Measurements from ENCODE around the gene CCDC8. TPM values are rescaled to one million over a fixed set of nuclear protein-coding genes. Genes with fewer than 3 reads are reported as not detected.

CCDC8 gene
- total RNA-seq, 2 experiments from 2014 or later: not detected

DNA sequence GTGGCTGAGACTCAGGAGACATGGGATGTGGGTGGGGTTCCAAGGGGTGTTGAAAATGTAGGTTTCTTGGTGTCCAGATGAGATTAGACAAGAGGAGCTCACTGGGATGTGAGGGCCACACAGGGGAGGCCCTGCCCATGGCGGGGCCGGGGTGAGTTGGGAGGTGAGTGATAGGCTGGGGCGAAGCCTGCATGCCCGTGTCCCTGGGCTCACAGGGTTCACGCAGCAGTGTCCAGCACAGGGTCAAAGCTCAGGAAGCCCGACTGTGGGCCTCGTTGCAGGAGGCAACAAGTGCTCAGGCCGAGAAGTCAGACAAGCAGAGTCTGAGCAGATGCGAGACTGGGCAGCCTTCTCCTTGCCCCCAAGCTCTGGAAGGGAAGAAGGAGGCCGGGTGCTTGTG lies 27.2 kb downstream of the CCDC8 start:
- no peak for TF ChIP-seq CTCF (IDR thresholded peaks at IDR 0.05)
- CTCF ChIA-PET: interaction anchor here (3.7 kb wide), 1 partner anchor 9 kb away, joined by 23 read pairs; no protein-coding TSS in a partner anchor
- POLR2A ChIA-PET: interaction anchor here (0.6 to 1.0 kb wide), 3 partner anchors 20 to 84 kb away, joined by 3 to 4 read pairs (median 3); no protein-coding TSS in a partner anchor
- Mint-ChIP-seq H3K9me3 (no peaks in the 10 kb centered on the region), H3K4me3 (no peak overlapping the region), H3K27me3 (no peaks in the 10 kb centered on the region), H3K4me1 (ENCODE audit: low read depth) (no peaks in the 10 kb centered on the region), H3K36me3 (ENCODE audit: low read depth) (peaks cover 63% of the 10 kb centered on the region), H3K27ac (no peak overlapping the region)
- no peak for DNase-seq
- intact Hi-C loops (cut with micrococcal nuclease): no loop called here
- ATAC-seq: no peak

DNA sequence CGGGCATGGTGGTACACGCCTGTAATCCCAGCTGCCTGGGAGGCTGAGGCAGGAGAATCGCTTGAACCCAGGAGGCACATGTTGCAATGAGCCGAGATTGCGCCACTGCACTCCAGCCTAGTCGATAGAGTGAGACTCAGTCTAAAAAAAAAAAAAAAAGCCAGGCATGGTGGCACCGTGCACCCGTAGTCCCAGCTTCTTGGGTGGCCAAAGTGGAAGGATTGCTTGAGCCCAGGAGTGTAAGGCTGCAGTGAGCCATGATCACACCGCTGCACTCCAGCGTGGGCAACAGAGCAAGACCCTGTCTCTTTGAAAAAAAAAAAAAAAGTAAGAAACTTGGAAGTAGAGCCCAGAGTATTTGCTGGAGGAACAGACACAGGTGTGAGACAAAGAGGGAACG lies 27.7 kb downstream of the CCDC8 start:
- ChIA-PET POLR2A (no interaction called here), CTCF (interaction anchor here (3.7 kb wide), 1 partner anchor 10 kb away, joined by 23 read pairs; no protein-coding TSS in a partner anchor)

GRCh38 chr19:46384396-46384795 lies 29.0 kb downstream of the CCDC8 start:
- intact Hi-C loops (cut with micrococcal nuclease): no loop called here
- POLR2A ChIA-PET: interaction anchor here (0.8 kb wide), 1 partner anchor 37 kb away, joined by 3 read pairs; the partner anchor contains the start of gene PPP5C
- no peak for TF ChIP-seq CTCF (IDR thresholded peaks at IDR 0.05)
- DNase-seq (no peak), ATAC-seq (no peak)
- Mint-ChIP-seq H3K36me3 (ENCODE audit: low read depth) (peaks cover 66% of the 10 kb centered on the region), H3K4me3 (no peak overlapping the region), H3K27ac (no peak overlapping the region), H3K27me3 (no peaks in the 10 kb centered on the region), H3K9me3 (no peaks in the 10 kb centered on the region), H3K4me1 (ENCODE audit: low read depth) (peaks cover 3% of the 10 kb centered on the region)
- CTCF ChIA-PET: interaction anchor here (0.8 to 3.7 kb wide), 3 partner anchors 11 to 18 kb away, joined by 3 to 23 read pairs (median 4); no protein-coding TSS in a partner anchor

More for the DNA sequence above, 27.7 kb downstream of the CCDC8 start:
- TF ChIP-seq CTCF (IDR thresholded peaks at IDR 0.05): no peak
- no peak overlapping the region for H3K27ac Mint-ChIP-seq
- no peak overlapping the region for H3K4me3 Mint-ChIP-seq
- H3K9me3 Mint-ChIP-seq: no peaks in the 10 kb centered on the region
- DNase-seq (no peak), ATAC-seq (no peak)
- no peaks in the 10 kb centered on the region for H3K27me3 Mint-ChIP-seq
- intact Hi-C loops (cut with micrococcal nuclease): no loop called here
- H3K4me1 Mint-ChIP-seq (ENCODE audit: low read depth): no peaks in the 10 kb centered on the region
- peaks cover 66% of the 10 kb centered on the region for H3K36me3 Mint-ChIP-seq (ENCODE audit: low read depth)

GRCh38 chr19:46383846-46384245 lies 29.5 kb downstream of the CCDC8 start:
- no peak for DNase-seq
- no peak for TF ChIP-seq CTCF (IDR thresholded peaks at IDR 0.05)

DNA sequence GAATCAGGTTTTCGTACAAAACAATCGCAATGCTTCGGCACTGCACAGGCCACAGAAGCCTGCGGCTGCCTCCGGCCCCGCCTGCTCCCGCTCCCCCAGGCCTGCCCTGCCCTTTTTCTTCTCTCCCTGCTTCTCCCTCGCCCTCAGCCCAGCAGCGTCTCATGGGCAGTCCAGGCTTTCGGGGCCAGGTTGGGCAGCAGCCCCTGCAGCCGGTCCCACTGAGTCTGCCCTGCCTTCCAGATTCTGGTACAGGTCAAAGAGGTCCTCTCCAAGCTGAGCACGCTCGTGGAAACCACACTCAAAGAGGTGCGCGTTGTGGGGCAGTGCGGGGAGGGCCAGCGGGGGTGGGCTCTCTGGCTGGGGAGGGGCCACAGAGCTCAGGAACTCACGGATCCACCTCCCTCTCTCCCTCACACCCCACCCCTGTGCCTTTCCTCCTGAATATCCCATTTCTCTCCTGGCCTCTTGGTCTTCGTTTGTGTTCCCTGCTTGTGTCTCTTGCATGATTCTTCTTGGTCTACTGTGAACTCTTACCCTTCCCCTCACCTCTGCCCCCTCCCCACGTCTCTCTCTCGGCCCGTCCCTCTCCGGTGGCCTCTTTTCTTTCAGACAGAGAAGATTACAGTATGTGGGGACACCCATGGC lies 30.1 kb downstream of the CCDC8 start:
- CTCF ChIA-PET: interaction anchor here (0.8 to 1.4 kb wide), 2 partner anchors 13 to 102 kb away, joined by 4 read pairs; no protein-coding TSS in a partner anchor
- H3K27ac Mint-ChIP-seq: no peak overlapping the region

More at GRCh38 chr19:46383846-46384245, 29.5 kb downstream of the CCDC8 start:
- POLR2A ChIA-PET: interaction anchor here (0.8 kb wide), 1 partner anchor 37 kb away, joined by 3 read pairs; the partner anchor contains the start of gene PPP5C
- intact Hi-C loops (cut with micrococcal nuclease): no loop called here
- Mint-ChIP-seq H3K27me3 (no peaks in the 10 kb centered on the region), H3K4me1 (ENCODE audit: low read depth) (peaks cover 3% of the 10 kb centered on the region), H3K36me3 (ENCODE audit: low read depth) (peaks cover 65% of the 10 kb centered on the region), H3K9me3 (no peaks in the 10 kb centered on the region), H3K4me3 (no peak overlapping the region), H3K27ac (no peak overlapping the region)
- CTCF ChIA-PET: interaction anchor here (0.8 to 1.0 kb wide), 2 partner anchors 12 to 18 kb away, joined by 3 to 4 read pairs; no protein-coding TSS in a partner anchor
- ATAC-seq: no peak

More for the DNA sequence above, 30.1 kb downstream of the CCDC8 start:
- DNase-seq (no peak), ATAC-seq (no peak)
- intact Hi-C loops (cut with micrococcal nuclease): no loop called here
- POLR2A ChIA-PET: interaction anchor here (0.8 kb wide), 1 partner anchor 36 kb away, joined by 3 read pairs; the partner anchor contains the start of gene PPP5C
- Mint-ChIP-seq H3K4me1 (ENCODE audit: low read depth) (peaks cover 3% of the 10 kb centered on the region), H3K4me3 (no peak overlapping the region), H3K27me3 (no peaks in the 10 kb centered on the region), H3K36me3 (ENCODE audit: low read depth) (peaks cover 63% of the 10 kb centered on the region), H3K9me3 (no peaks in the 10 kb centered on the region)
- no peak for TF ChIP-seq CTCF (IDR thresholded peaks at IDR 0.05)

Data from activated CD8-positive, alpha-beta T cell treated with anti-CD3 and anti-CD28 coated beads for 36 hours (primary cell).